RWPE1 (cell line): ENCODE results near the gene TRAPPC2.

Experiments
- CTCF ChIA-PET: fragments of 350-600 bp; sonication (Branson Sonifier 250); formaldehyde crosslinking; extraction: SDS; loops from one replicate; lab custom pipeline; 2021; lab: Yijun Ruan, JAX
- POLR2A ChIA-PET: fragments of 400-600 bp; formaldehyde crosslinking; extraction: SDS; loops from one replicate; lab custom pipeline; 2020; ENCODE audit warnings: antibody characterized with exemption; ENCODE audit not compliant: low non-redundant PET; lab: Yijun Ruan, JAX
- DNase-seq: peaks from one replicate; pipeline ENCODE4 v3.0.0; 2012; ENCODE audit warnings: low spot score
- H3K27ac ChIP-seq: fragments of 450-650 bp; 2 replicates; pipeline ENCODE4 v1.5.1; 2017
- TF ChIP-seq, protein P1 (sequence below): fragments of 450-650 bp; conservative IDR thresholded peaks from 2 replicates; pipeline ENCODE4 v1.5.1; 2017; ENCODE audit warnings: low read depth, mild to moderate bottlenecking

Gene TRAPPC2

DNA sequence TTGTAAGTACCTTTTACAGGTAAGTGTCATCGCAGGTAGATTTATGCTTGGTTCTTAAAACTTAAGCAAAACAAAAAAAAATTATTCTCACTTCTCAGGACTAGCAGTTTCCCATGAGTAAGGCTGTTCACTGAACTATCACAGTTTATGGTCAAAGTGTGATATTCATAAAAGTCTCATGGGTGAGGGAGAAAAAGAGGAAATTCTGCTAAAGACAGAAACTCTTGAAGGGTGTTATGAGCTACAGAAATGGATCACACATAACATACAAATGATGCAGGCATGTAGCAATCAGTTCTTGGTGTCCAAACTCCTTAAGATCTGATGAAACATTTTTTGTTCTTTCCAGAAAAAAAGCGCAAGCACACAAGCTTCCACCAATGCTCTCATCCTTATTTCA is 37.0 kb downstream of the TRAPPC2 start:
- TF ChIP-seq, protein P1, sequence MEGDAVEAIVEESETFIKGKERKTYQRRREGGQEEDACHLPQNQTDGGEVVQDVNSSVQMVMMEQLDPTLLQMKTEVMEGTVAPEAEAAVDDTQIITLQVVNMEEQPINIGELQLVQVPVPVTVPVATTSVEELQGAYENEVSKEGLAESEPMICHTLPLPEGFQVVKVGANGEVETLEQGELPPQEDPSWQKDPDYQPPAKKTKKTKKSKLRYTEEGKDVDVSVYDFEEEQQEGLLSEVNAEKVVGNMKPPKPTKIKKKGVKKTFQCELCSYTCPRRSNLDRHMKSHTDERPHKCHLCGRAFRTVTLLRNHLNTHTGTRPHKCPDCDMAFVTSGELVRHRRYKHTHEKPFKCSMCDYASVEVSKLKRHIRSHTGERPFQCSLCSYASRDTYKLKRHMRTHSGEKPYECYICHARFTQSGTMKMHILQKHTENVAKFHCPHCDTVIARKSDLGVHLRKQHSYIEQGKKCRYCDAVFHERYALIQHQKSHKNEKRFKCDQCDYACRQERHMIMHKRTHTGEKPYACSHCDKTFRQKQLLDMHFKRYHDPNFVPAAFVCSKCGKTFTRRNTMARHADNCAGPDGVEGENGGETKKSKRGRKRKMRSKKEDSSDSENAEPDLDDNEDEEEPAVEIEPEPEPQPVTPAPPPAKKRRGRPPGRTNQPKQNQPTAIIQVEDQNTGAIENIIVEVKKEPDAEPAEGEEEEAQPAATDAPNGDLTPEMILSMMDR = no peak
- H3K27ac ChIP-seq = no peak overlapping the region
- DNase-seq = no peak
- POLR2A ChIA-PET = no interaction called here
- CTCF ChIA-PET = no interaction called here

GRCh38 chrX:13695601-13696115 is 38.8 kb downstream of the TRAPPC2 start:
- DNase-seq = no peak
- TF ChIP-seq, protein P1 = no peak
- ChIA-PET POLR2A (no interaction called here), CTCF (interaction anchor here (0.7 kb wide), 1 partner anchor 13 kb away, joined by 4 read pairs; no protein-coding TSS in a partner anchor)
- no peak overlapping the region for H3K27ac ChIP-seq

GRCh38 chrX:13694983-13695382 is 39.4 kb downstream of the TRAPPC2 start:
- ChIA-PET CTCF (interaction anchor here (0.7 to 1.1 kb wide), 2 partner anchors 25 to 36 kb away, joined by 3 read pairs; no protein-coding TSS in a partner anchor), POLR2A (no interaction called here)
- DNase-seq = no peak
- TF ChIP-seq, protein P1 = no peak
- no peak overlapping the region for H3K27ac ChIP-seq

DNA sequence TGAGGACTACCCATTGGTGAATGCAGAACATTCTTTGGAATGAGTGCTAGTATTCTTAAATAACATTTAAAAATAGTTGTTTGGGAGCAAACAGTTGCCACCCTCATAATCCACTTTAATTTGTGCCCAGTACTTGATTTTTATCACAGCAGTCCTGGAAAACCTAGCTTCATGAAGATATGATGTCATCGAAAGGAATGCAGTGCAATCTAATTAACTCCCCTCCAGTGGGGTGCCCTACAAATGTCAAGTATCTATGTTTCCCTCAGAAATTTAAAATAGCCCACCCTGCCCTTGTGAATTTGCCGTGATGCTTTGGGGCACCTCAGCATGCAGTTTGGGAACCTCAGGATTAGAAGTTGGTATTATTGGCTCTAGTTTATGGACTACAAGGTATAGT is 40.1 kb downstream of the TRAPPC2 start:
- no peak for DNase-seq
- H3K27ac ChIP-seq = no peak overlapping the region
- CTCF ChIA-PET = interaction anchor here (0.7 to 1.1 kb wide), 2 partner anchors 26 to 35 kb away, joined by 3 read pairs; no protein-coding TSS in a partner anchor
- POLR2A ChIA-PET = interaction anchor here (0.5 kb wide), 1 partner anchor 737 kb away, joined by 3 read pairs; no protein-coding TSS in a partner anchor
- TF ChIP-seq, protein P1 = no peak

DNA sequence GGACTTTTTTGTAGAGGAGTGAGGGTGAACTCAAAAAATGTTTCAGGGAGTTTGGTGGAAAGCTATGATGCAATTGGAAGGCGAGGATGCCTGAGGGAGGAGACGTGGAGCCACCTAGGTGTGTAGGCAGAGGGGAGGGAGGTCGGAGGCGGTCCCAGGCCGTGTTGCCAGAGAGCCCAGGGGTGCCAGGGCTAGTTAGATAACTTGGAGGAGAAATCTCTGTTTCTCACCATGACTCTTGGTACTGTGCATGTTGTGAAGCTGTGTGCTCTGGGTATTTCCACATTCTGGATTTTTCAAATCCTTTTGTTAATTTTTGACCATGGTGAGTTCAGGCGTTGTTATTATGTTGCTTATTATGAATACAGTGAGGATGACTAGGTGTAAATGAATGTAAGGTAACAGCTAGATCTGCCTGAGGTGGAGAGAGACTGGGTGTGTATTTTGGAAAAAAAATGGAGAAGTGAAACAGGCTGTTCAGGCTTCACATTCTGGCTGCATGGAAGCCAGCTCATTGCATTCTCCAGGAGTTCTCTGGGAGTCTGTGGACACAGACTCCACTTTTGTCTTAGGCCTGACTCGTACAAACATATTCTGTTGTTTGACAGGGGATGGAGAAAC is 41.0 kb downstream of the TRAPPC2 start:
- TF ChIP-seq, protein P1 = no peak
- POLR2A ChIA-PET = no interaction called here
- H3K27ac ChIP-seq = no peak overlapping the region
- peak; percentile 41 for DNase-seq
- CTCF ChIA-PET = interaction anchor here (1.1 kb wide), 1 partner anchor 34 kb away, joined by 3 read pairs; no protein-coding TSS in a partner anchor

GRCh38 chrX:13692771-13693231 is 41.6 kb downstream of the TRAPPC2 start:
- ChIA-PET CTCF (interaction anchor here (0.6 kb wide), 1 partner anchor 28 kb away, joined by 4 read pairs; no protein-coding TSS in a partner anchor), POLR2A (no interaction called here)
- H3K27ac ChIP-seq = no peak overlapping the region
- TF ChIP-seq, protein P1 = no peak
- DNase-seq = no peak
